Transverse colon (tissue), 4 donors: ENCODE results near the gene TTYH2.

Experiments
- EP300 ChIP-seq: sonication (generic); formaldehyde crosslinking; IDR thresholded peaks from one replicate; pipeline ENCODE4 v1.6.1; 2017; ENCODE audit warnings: antibody characterized with exemption, low read depth
- POLR2A ChIP-seq: fragments of 450-650 bp; IDR thresholded peaks from one replicate; pipeline ENCODE4 v1.6.1; 2016; ENCODE audit warnings: antibody characterized with exemption, mild to moderate bottlenecking, moderate library complexity
- POLR2AphosphoS5 ChIP-seq, 3 donors: sonication (generic); formaldehyde crosslinking; IDR thresholded peaks; one replicate each; pipeline ENCODE4 v1.6.1; 2016; ENCODE audit warnings: antibody characterized with exemption in 3 of 3
- TF ChIP-seq, protein P1 (sequence below), 5 experiments: fragments of 200-600 bp in 3 of 5; fragments of 450-650 bp in 2 of 5; sonication (generic) in 3 of 5; IDR thresholded peaks; 1 replicate in 2 of 5; 2 replicates in 3 of 5; pipeline ENCODE4 v1.5.1; 2016 to 2017; ENCODE audit warnings: antibody characterized with exemption in 5 of 5, inconsistent platforms in 3 of 5, mild to moderate bottlenecking in 2 of 5, moderate library complexity in 1 of 5

DNA sequence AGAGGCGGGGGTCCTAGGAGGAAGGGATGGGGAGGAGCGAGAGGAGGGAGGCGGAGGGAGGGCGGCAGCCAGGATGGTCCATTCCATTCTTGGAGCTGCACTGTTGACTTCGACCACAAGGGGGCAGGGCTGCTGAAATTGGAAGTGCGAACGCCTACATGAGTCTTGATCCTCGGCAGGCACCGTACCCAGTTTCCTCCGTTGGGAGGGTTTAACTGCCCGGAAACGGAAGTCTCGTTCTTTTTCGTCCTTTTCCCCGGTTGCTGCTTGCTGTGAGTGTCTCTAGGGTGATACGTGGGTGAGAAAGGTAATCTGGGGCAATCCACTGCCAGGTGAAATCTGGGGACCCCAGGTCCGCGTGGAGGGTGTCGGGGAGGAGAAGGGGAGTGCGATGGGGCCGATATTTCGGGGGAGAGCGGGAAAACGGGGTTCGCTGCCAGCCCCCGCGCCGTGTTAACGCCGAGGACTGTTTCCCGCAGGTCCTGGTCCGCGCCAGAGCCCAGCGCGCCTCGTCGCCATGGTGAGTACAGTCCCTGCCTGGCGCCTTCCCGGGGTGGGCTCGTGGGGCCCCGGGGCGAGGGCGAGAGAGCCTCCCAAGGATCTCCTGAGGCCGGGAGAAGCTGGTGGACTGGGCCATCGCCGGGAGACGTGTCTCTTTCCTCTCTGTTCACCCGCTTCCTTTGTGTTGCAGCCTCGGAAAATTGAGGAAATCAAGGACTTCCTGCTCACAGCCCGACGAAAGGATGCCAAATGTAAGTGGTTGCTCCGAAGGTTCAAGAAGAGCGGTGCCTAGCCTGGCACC lies 9.7 kb upstream of the TTYH2 start, which contains the start of gene RPL38:
- TF ChIP-seq, protein P1, sequence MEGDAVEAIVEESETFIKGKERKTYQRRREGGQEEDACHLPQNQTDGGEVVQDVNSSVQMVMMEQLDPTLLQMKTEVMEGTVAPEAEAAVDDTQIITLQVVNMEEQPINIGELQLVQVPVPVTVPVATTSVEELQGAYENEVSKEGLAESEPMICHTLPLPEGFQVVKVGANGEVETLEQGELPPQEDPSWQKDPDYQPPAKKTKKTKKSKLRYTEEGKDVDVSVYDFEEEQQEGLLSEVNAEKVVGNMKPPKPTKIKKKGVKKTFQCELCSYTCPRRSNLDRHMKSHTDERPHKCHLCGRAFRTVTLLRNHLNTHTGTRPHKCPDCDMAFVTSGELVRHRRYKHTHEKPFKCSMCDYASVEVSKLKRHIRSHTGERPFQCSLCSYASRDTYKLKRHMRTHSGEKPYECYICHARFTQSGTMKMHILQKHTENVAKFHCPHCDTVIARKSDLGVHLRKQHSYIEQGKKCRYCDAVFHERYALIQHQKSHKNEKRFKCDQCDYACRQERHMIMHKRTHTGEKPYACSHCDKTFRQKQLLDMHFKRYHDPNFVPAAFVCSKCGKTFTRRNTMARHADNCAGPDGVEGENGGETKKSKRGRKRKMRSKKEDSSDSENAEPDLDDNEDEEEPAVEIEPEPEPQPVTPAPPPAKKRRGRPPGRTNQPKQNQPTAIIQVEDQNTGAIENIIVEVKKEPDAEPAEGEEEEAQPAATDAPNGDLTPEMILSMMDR (IDR thresholded peaks at IDR 0.05): peak; percentile 87 to 98 (median 95)
- TF ChIP-seq POLR2A: peak; percentile 93
- TF ChIP-seq EP300: no peak
- peak; percentile 97 to 98 (median 97) for TF ChIP-seq POLR2AphosphoS5 (IDR thresholded peaks at IDR 0.05)
